WTC11 (cell line): ENCODE results near the gene NEUROD2. TPM values are rescaled to one million over a fixed set of nuclear protein-coding genes. Genes with fewer than 3 reads are reported as not detected.

Source experiments
- ATAC-seq: fragments of 200-7000 bp; cut with Tn5 transposase; 2 replicates; pipeline ENCODE4 v1.10.0; 2021; ENCODE audit warnings: mild to moderate bottlenecking, moderate library complexity
- CTCF ChIA-PET: fragments of 300-600 bp; sonication (Branson Sonifier 250); formaldehyde crosslinking; loops from one replicate; lab custom pipeline; 2021; ENCODE audit warnings: antibody characterized with exemption; lab: Charles Lee
- POLR2A ChIA-PET: fragments of 350-600 bp; sonication (Branson Sonifier 250); formaldehyde crosslinking; loops from one replicate; lab custom pipeline; 2021; ENCODE audit warnings: antibody characterized with exemption; lab: Charles Lee
- DNase-seq: peaks from one replicate; pipeline ENCODE4 v3.0.0; 2021; ENCODE audit warnings: low spot score
- H3K27ac Mint-ChIP-seq: 2 replicates; pipeline ENCODE4 v1.8.0; 2021; ENCODE audit warnings: mixed read lengths
- H3K27me3 Mint-ChIP-seq: 2 replicates; pipeline ENCODE4 v1.8.0; 2021; ENCODE audit warnings: low read depth, mild to moderate bottlenecking, moderate library complexity, mixed read lengths
- H3K36me3 Mint-ChIP-seq: 2 replicates; pipeline ENCODE4 v1.8.0; 2021; ENCODE audit warnings: mixed read lengths
- H3K4me1 Mint-ChIP-seq: 2 replicates; pipeline ENCODE4 v1.8.0; 2022; ENCODE audit warnings: mixed read lengths
- H3K4me3 Mint-ChIP-seq: 2 replicates; pipeline ENCODE4 v1.8.0; 2021; ENCODE audit warnings: mild to moderate bottlenecking, moderate library complexity, mixed read lengths
- H3K9me3 Mint-ChIP-seq: 2 replicates; pipeline ENCODE4 v1.8.0; 2021; ENCODE audit warnings: mixed read lengths
- ATF3 ChIP-seq: sonication (generic); formaldehyde crosslinking; conservative IDR thresholded peaks from 2 replicates; pipeline ENCODE4 v1.8.1; 2022; ENCODE audit warnings: mild to moderate bottlenecking, missing genetic modification reagents
- EMX1 ChIP-seq: fragments of 250-450 bp; sonication (Bioruptor Pico); IDR thresholded peaks from 2 replicates; pipeline ENCODE4 v1.8.0; 2021; ENCODE audit warnings: mild to moderate bottlenecking
- ETV6 ChIP-seq: sonication (generic); formaldehyde crosslinking; IDR thresholded peaks from 2 replicates; pipeline ENCODE4 v1.8.1; 2022; ENCODE audit warnings: mild to moderate bottlenecking, missing genetic modification reagents
- FOXJ3 ChIP-seq: sonication (generic); formaldehyde crosslinking; IDR thresholded peaks from 2 replicates; pipeline ENCODE4 v1.9.0; 2021; ENCODE audit warnings: missing genetic modification reagents, mild to moderate bottlenecking, borderline replicate concordance
- FOXP1 ChIP-seq: sonication (generic); formaldehyde crosslinking; IDR thresholded peaks from 2 replicates; pipeline ENCODE4 v1.8.0; 2022; ENCODE audit warnings: missing genetic modification reagents, mild to moderate bottlenecking, moderate library complexity, borderline replicate concordance
- HMGA2 ChIP-seq: fragments of 250-450 bp; sonication (Bioruptor Pico); IDR thresholded peaks from 2 replicates; pipeline ENCODE4 v1.4.0; 2021; ENCODE audit warnings: mild to moderate bottlenecking, moderate library complexity
- IRF1 ChIP-seq: sonication (generic); formaldehyde crosslinking; IDR thresholded peaks from 2 replicates; pipeline ENCODE4 v1.8.0; 2023; ENCODE audit warnings: missing genetic modification reagents
- JAZF1 ChIP-seq: fragments of 250-450 bp; sonication (Bioruptor Pico); IDR thresholded peaks from 2 replicates; pipeline ENCODE4 v1.9.0; 2021; ENCODE audit warnings: moderate library complexity, mild to moderate bottlenecking, inconsistent platforms
- JUN ChIP-seq: sonication (generic); formaldehyde crosslinking; IDR thresholded peaks from 2 replicates; pipeline ENCODE4 v1.8.0; 2023; ENCODE audit warnings: mild to moderate bottlenecking, missing genetic modification reagents
- NR2C2 ChIP-seq: sonication (generic); formaldehyde crosslinking; IDR thresholded peaks from 2 replicates; pipeline ENCODE4 v1.8.0; 2022; ENCODE audit warnings: mild to moderate bottlenecking, missing genetic modification reagents
- NR3C1 ChIP-seq: sonication (generic); formaldehyde crosslinking; conservative IDR thresholded peaks from 2 replicates; pipeline ENCODE4 v1.8.1; 2023; ENCODE audit warnings: low read depth, mild to moderate bottlenecking, missing genetic modification reagents
- TEAD4 ChIP-seq: sonication (generic); formaldehyde crosslinking; IDR thresholded peaks from 2 replicates; pipeline ENCODE4 v1.8.0; 2022; ENCODE audit warnings: mild to moderate bottlenecking, missing genetic modification reagents
- ZBTB21 ChIP-seq: sonication (generic); formaldehyde crosslinking; IDR thresholded peaks from 2 replicates; pipeline ENCODE4 v1.8.1; 2023; ENCODE audit warnings: mild to moderate bottlenecking, missing genetic modification reagents, borderline replicate concordance
- ZBTB43 ChIP-seq: sonication (generic); formaldehyde crosslinking; IDR thresholded peaks from 2 replicates; pipeline ENCODE4 v1.8.1; 2023; ENCODE audit warnings: mild to moderate bottlenecking, missing genetic modification reagents
- ZNF138 ChIP-seq: sonication (generic); formaldehyde crosslinking; conservative IDR thresholded peaks from 2 replicates; pipeline ENCODE4 v1.8.1; 2022; ENCODE audit warnings: mild to moderate bottlenecking, moderate library complexity, missing genetic modification reagents
- ZNF219 ChIP-seq: sonication (generic); formaldehyde crosslinking; IDR thresholded peaks from 2 replicates; pipeline ENCODE4 v1.8.0; 2023; ENCODE audit warnings: missing genetic modification reagents, mild to moderate bottlenecking, borderline replicate concordance
- ZNF425 ChIP-seq: fragments of 250-450 bp; sonication (Bioruptor Pico); conservative IDR thresholded peaks from 2 replicates; pipeline ENCODE4 v1.9.0; 2021; ENCODE audit warnings: mild to moderate bottlenecking
- ZNF671 ChIP-seq: fragments of 250-450 bp; sonication (Bioruptor Pico); IDR thresholded peaks from 2 replicates; pipeline ENCODE4 v1.8.0; 2021; ENCODE audit warnings: mild to moderate bottlenecking
- total RNA-seq: library from RNA; stranded (reverse); gene quantifications from 3 replicates; pipeline ENCODE4 v1.2.3, GENCODE V29; 2021
- TF ChIP-seq, protein P1 (sequence below): sonication (generic); formaldehyde crosslinking; IDR thresholded peaks from 2 replicates; pipeline ENCODE4 v1.8.1; 2023; ENCODE audit warnings: mild to moderate bottlenecking, moderate library complexity, missing genetic modification reagents
- TF ChIP-seq, protein P2 (sequence below): sonication (generic); formaldehyde crosslinking; IDR thresholded peaks from 2 replicates; pipeline ENCODE4 v1.8.0; 2022; ENCODE audit warnings: mild to moderate bottlenecking, missing genetic modification reagents

NEUROD2 gene
- total RNA-seq, 1 experiment from 2014 or later, result not detected

DNA sequence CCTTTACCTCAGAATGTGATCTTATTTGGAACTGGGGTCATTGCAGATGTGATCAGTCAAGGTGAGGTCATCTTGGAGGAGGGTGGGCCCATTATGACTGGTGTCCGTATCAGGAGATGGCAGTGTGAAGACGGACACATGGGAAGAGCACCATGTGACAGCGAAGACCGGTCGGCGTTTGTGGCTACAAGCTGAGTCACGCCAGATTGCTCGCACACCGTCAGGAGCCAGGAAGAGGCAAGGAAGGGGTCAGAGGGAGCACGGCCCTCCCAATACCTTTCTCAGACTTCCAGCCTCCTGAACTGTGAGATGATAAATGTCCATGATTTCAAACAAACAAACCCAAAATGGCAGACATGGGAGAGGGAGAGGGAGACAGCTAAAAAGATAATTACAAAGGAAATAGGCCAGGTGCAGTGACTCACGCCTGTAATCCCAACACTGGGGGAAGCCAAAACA, 42.4 kb upstream of the NEUROD2 start (continued):
- TF ChIP-seq EMX1, result no peak
- no peak for TF ChIP-seq ETV6

- Mint-ChIP-seq H3K27ac (peak overlapping the region; percentile 51; the same call in 1 of the 2 replicates), H3K27me3 (no peaks in the 10 kb centered on the region; the same call in 1 of the 2 replicates), H3K9me3 (no peaks in the 10 kb centered on the region), H3K4me3 (no peak overlapping the region), H3K36me3 (no peaks in the 10 kb centered on the region; the same call in 1 of the 2 replicates), H3K4me1 (peaks cover 56% of the 10 kb centered on the region)
- CTCF ChIA-PET, result interaction anchor here (7.0 to 18.1 kb wide), 2 partner anchors 20 kb away, joined by 272 to 851 read pairs; partner anchors contain the start of genes PNMT, PPP1R1B, STARD3 and TCAP
- TF ChIP-seq JUN (no peak), ZNF138 (CRISPR knock-in tag) (no peak), ZBTB21 (CRISPR knock-in tag) (no peak), ZBTB43 (CRISPR knock-in tag) (no peak), JAZF1 (CRISPR knock-in tag) (no peak), ZNF219 (CRISPR knock-in tag) (no peak), EMX1 (no peak), TEAD4 (CRISPR knock-in tag) (no peak), NR3C1 (no peak), HMGA2 (no peak), ZNF425 (CRISPR knock-in tag) (no peak), FOXP1 (CRISPR knock-in tag) (no peak), ATF3 (CRISPR knock-in tag) (no peak), IRF1 (CRISPR knock-in tag) (no peak), NR2C2 (no peak), FOXJ3 (CRISPR knock-in tag) (no peak), ZNF671 (no peak)
- TF ChIP-seq, protein P1, sequence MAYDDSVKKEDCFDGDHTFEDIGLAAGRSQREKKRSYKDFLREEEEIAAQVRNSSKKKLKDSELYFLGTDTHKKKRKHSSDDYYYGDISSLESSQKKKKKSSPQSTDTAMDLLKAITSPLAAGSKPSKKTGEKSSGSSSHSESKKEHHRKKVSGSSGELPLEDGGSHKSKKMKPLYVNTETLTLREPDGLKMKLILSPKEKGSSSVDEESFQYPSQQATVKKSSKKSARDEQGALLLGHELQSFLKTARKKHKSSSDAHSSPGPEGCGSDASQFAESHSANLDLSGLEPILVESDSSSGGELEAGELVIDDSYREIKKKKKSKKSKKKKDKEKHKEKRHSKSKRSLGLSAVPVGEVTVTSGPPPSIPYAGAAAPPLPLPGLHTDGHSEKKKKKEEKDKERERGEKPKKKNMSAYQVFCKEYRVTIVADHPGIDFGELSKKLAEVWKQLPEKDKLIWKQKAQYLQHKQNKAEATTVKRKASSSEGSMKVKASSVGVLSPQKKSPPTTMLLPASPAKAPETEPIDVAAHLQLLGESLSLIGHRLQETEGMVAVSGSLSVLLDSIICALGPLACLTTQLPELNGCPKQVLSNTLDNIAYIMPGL (CRISPR knock-in tag), result no peak
- TF ChIP-seq, protein P2, sequence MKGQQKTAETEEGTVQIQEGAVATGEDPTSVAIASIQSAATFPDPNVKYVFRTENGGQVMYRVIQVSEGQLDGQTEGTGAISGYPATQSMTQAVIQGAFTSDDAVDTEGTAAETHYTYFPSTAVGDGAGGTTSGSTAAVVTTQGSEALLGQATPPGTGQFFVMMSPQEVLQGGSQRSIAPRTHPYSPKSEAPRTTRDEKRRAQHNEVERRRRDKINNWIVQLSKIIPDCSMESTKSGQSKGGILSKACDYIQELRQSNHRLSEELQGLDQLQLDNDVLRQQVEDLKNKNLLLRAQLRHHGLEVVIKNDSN (CRISPR knock-in tag), result no peak
- DNase-seq (no peak), ATAC-seq (no peak)
- POLR2A ChIA-PET, result no interaction called here
These were observed 41.1 kb upstream of the NEUROD2 start for GRCh38 chr17:39648616-39649366.
